ENCODE measurements around the gene PIAS4. TPM values are rescaled to one million over a fixed set of nuclear protein-coding genes. Genes with fewer than 3 reads are reported as not detected.

The PIAS4 gene
- total RNA-seq, 1 donor = 23.8 TPM

DNA sequence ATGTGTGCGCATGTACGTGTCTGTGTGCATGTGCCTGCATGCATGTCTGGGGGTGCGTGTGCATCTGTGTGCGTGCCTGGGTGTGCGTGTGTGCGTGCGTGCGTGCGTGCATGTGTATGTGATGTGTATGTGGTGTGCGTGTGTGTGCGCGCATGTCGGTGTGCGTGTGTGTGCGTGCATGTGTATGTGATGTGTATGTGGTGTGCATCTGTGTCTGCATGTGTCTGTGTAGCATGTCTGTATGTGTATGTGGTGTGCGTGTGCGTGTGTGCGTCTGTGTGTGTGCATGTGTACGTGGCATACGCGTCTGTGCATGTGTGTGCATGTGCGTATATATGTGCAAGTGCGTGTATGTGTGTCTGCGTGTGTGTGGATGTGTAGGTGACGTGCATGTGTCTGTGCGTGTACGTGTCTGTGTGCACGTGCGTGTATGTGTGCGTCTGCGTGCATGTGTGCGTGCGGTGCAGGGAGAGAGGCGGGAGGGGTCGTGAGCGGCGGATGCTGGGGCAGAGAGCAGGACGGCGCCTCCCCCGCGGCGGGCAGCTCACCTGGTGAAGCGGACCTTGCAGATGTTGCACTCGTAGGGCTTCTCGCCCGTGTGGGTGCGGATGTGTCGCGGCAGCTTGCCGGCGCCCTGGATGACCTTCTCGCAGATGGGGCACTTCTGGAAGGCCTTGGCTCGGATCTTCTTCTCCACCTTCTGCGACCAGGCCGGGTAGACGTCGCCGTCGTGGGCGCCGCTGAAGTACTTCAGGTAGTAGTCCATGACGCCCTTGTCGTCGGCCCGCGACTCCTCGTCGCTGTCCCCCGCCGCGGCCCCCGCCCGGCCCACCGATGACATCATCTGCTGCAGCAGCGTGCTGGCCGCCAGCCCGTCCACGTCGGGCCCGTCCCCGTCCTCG, 46.1 kb downstream of the PIAS4 start:
- H3K4me3 ChIP-seq (ENCODE audit: low read depth, low read length) = no peak overlapping the region
- TF ChIP-seq, protein P1, sequence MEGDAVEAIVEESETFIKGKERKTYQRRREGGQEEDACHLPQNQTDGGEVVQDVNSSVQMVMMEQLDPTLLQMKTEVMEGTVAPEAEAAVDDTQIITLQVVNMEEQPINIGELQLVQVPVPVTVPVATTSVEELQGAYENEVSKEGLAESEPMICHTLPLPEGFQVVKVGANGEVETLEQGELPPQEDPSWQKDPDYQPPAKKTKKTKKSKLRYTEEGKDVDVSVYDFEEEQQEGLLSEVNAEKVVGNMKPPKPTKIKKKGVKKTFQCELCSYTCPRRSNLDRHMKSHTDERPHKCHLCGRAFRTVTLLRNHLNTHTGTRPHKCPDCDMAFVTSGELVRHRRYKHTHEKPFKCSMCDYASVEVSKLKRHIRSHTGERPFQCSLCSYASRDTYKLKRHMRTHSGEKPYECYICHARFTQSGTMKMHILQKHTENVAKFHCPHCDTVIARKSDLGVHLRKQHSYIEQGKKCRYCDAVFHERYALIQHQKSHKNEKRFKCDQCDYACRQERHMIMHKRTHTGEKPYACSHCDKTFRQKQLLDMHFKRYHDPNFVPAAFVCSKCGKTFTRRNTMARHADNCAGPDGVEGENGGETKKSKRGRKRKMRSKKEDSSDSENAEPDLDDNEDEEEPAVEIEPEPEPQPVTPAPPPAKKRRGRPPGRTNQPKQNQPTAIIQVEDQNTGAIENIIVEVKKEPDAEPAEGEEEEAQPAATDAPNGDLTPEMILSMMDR (IDR thresholded peaks at IDR 0.05; ENCODE audit: insufficient read depth, low read length) = no peak
- DNase-seq (ENCODE audit: low read depth) = no peak

DNA sequence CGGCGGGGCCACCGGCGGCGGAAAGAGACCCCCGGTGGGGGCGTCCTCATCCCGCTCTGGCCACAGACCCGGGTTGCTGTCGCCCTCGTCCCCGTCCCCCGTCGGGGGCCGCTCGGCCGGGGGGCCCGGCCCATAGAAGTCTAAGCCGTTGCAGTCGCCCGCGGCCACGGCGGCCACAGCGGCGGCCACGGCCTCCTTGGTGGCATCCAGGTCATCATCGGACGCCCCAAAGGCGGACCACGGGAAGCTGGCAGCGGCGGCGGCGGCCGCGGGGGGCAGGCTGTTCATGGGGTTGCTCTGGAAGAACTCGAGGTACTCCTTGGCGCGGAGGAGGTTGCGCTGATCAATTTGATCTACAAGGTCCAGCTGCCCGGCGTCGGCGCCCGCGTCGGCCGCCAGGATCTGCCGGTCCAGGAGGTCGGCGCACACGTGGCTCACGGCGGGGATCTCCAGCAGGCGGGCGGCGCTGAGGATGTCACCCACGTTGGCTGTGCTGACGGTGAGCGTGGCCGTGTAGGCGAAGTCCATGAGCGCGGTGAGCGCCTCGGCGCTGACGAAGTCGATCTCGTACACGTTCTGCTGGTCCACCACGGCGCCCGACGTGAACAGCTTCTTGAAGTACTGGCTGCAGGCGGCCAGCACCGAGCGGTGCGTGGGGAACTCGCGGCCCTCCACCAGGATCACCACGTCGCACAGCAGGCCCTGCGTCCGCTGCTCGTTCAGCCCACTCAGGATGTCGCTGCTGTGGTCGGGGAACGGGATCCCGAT, 47.1 kb downstream of the PIAS4 start:
- TF ChIP-seq, protein P1 (IDR thresholded peaks at IDR 0.05; ENCODE audit: insufficient read depth, low read length) = no peak
- H3K4me3 ChIP-seq (ENCODE audit: low read depth, low read length) = no peak overlapping the region
- no peak for DNase-seq (ENCODE audit: low read depth)

DNA sequence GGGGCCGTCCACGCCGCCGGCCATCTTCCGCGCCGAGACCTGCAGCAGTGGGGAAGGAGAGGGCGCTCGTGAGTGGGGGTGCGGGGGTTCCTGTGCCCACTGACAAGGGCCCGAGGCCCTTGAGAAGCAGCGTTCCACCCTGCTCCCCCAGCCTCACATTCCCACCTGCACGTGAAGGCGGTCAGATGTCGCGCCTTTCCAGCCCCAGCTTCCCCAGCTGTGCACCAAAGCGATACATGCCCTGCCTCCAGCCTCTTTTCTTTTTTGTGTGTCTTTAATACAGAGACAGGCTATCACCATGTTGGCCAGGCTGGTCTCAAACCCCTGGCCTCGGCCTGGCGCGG, 47.6 kb downstream of the PIAS4 start:
- no peak for DNase-seq (ENCODE audit: low read depth)
- TF ChIP-seq, protein P1 (IDR thresholded peaks at IDR 0.05; ENCODE audit: insufficient read depth, low read length) = no peak
- no peak overlapping the region for H3K4me3 ChIP-seq (ENCODE audit: low read depth, low read length)

DNA sequence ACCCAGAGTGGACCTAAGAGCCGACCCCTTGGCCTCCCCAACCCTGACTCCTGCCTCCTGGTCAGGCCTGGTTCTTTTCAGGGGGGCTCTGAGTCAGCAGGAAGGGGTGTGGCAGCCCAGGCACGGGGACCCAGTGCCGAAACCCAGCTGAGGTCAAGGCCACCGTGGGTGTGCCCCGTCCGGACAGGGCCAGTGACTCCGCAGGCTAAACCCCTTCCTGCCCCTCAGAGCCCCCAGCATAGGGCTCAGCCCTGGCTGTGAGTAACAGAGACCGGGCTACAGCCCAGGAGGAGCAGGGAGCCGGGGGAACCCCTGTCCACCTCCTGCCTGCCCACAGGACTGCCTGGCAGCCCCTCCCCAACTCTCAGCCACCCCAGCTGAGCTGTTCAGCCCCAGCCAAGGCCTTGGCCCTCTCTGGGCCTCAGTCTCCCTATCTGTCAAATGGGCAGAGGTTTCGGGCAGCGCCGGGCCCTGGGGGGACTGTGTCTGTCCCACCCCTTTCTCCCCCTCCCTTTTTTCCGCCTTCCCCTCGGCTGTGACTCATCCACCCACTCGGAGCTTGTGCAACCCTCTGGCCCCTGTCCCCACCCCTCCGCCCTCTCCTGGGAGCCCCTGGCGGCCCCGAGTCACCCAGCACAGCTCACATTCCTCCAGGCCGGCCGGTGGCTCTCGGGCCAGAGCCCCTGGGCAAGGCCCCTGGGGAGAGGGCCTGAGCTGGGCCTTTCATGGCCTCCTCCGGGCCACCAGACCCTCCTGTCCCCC, 50.6 kb downstream of the PIAS4 start:
- TF ChIP-seq, protein P1 (IDR thresholded peaks at IDR 0.05; ENCODE audit: insufficient read depth, low read length) = peak; percentile 41
- H3K4me3 ChIP-seq (ENCODE audit: low read depth, low read length) = peak overlapping the region; percentile 57
- DNase-seq (ENCODE audit: low read depth) = peak; percentile 90

DNA sequence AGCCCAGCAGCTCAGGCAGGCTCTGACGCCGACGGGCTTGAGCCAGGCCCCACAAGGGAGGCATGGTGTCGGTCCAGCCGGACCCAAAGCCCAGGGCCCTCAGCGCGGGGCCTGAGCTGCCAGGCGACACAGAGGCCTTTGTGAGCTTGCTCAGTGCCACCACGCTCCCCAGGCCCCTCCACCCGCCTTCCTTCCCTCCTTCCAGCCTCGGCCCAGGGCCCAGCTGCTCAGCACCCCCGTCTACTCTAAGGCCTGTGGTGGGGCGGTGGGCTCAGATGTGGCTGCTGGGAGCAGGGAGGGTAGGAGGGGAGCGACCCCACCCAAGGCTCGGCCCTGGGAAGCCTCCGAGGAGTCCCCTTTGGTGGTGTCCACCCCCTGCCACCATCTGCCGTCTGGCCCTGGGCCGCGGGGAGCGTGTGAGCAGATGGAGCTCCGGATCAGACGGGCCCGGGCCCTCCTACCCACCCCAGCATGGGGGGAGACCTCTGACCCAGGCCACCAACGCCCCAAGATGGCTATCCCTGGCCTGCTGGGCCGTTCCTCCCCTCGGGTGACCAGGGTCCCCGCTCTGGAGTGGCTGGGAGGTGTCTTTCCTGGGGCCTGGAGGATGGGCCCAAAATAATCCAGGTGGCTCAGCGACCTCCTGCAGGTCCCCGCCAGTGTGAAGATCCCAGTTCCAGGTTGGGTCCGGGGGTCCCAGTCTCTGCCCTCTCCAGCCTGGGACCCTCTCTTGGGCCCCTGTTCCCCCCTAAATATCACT, 51.3 kb downstream of the PIAS4 start:
- DNase-seq (ENCODE audit: low read depth) = no peak
- H3K4me3 ChIP-seq (ENCODE audit: low read depth, low read length) = peak overlapping the region; percentile 57

More for the DNA sequence above, 51.3 kb downstream of the PIAS4 start:
- TF ChIP-seq, protein P1 (IDR thresholded peaks at IDR 0.05; ENCODE audit: insufficient read depth, low read length) = no peak
